Measurements from ENCODE around the gene ZC3H18.

GRCh38 chr16:88646345-88647034, 76.3 kb downstream of the ZC3H18 start:
- TF ChIP-seq BRCA1 (IDR thresholded peaks at IDR 0.05; ENCODE audit: low read depth, low read length) (no peak), BHLHE40 (IDR thresholded peaks at IDR 0.05; ENCODE audit: borderline replicate concordance in 1 of 2, low read depth in 2 of 2, low read length in 1 of 2) (no peak), FOXK2 (IDR thresholded peaks at IDR 0.05) (no peak), MXI1 (IDR thresholded peaks at IDR 0.05; ENCODE audit: low read depth, low read length) (no peak), CTCF (IDR thresholded peaks at IDR 0.05 in 2 of 3, conservative IDR thresholded peaks at IDR 0.05 in 1 of 3; ENCODE audit: control insufficient read depth in 2 of 3, extremely low read depth in 1 of 3, insufficient read depth in 1 of 3, low read depth in 3 of 3, low read length in 3 of 3) (no peak)
- TF ChIP-seq, protein P1, sequence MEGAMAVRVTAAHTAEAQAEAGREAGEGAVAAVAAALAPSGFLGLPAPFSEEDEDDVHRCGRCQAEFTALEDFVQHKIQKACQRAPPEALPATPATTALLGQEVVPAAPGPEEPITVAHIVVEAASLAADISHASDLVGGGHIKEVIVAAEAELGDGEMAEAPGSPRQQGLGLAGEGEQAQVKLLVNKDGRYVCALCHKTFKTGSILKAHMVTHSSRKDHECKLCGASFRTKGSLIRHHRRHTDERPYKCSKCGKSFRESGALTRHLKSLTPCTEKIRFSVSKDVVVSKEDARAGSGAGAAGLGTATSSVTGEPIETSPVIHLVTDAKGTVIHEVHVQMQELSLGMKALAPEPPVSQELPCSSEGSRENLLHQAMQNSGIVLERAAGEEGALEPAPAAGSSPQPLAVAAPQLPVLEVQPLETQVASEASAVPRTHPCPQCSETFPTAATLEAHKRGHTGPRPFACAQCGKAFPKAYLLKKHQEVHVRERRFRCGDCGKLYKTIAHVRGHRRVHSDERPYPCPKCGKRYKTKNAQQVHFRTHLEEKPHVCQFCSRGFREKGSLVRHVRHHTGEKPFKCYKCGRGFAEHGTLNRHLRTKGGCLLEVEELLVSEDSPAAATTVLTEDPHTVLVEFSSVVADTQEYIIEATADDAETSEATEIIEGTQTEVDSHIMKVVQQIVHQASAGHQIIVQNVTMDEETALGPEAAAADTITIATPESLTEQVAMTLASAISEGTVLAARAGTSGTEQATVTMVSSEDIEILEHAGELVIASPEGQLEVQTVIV (IDR thresholded peaks at IDR 0.05; ENCODE audit: borderline replicate concordance, partially characterized antibody): no peak

All from GM12878 (cell line).